ENCODE measurements around the gene FRMD5. TPM values are rescaled to one million over a fixed set of nuclear protein-coding genes. Genes with fewer than 3 reads are reported as not detected.
A peak's percentile ranks its signal among the peaks of the same experiment; 100 is the strongest.

The FRMD5 gene
- total and polyA plus RNA-seq, 3 experiments from 2014 or later = 0.28 to 0.44 (median 0.37) TPM

- H3K36me3 ChIP-seq (ENCODE audit: insufficient read depth, low read length) = no peaks in the 10 kb centered on the region
- ChIA-PET POLR2A (no interaction called here), CTCF (interaction anchor here (0.6 to 2.9 kb wide), 2 partner anchors 10 to 54 kb away, joined by 4 to 12 read pairs; no protein-coding TSS in a partner anchor)
- H3K27me3 ChIP-seq (ENCODE audit: insufficient read depth, low read length, poor library complexity, severe bottlenecking) = no peaks in the 10 kb centered on the region
- no peak overlapping the region for H3K4me3 Mint-ChIP-seq
- peaks cover 3 to 15% of the 10 kb centered on the region in 2 donors for H3K27me3 Mint-ChIP-seq
- no peak overlapping the region for H3K4me3 ChIP-seq (ENCODE audit: low read length)
- peak; percentile 10 to 60 (median 31) for DNase-seq
- no peaks in the 10 kb centered on the region for H3K9me3 Mint-ChIP-seq
- no peaks in the 10 kb centered on the region for H3K4me1 ChIP-seq (ENCODE audit: insufficient read depth, low read length)
- H3K36me3 Mint-ChIP-seq = no peaks in the 10 kb centered on the region
- no peak overlapping the region for H3K27ac ChIP-seq (ENCODE audit: low read depth, low read length)
- no peak overlapping the region for H3K27ac Mint-ChIP-seq
- peaks cover 0 to 3% (median 0%) of the 10 kb centered on the region in 3 donors for H3K4me1 Mint-ChIP-seq
- no peaks in the 10 kb centered on the region for H3K9me3 ChIP-seq (ENCODE audit: low read length)
These were observed 128.8 kb downstream of the FRMD5 start for GRCh38 chr15:44066211-44066827.

DNA sequence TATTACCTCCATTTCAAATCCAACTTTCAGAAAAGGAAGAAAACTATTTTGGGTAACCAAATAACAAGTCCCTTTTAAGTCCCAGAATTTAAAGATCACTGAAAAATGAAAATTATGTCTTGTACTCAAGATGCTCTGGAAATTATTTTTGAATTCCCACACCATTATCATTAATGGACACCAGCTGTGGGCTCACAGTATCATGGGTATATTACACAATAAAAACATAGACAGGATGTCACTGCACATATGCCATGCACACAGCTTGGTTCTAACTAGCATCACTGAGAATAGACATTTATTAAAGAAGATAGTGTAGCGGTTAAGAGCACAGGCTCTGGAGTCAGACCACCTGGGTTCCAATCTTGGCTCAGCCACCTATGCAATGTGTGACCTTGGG lies 130.4 kb downstream of the FRMD5 start:
- Histone ChIP-seq H3K36me3 (ENCODE audit: insufficient read depth, low read length) (no peaks in the 10 kb centered on the region), H3K4me1 (ENCODE audit: insufficient read depth, low read length) (no peaks in the 10 kb centered on the region), H3K27me3 (ENCODE audit: insufficient read depth, low read length, poor library complexity, severe bottlenecking) (no peaks in the 10 kb centered on the region), H3K9me3 (ENCODE audit: low read length) (no peaks in the 10 kb centered on the region), H3K4me3 (ENCODE audit: low read length) (no peak overlapping the region), H3K27ac (ENCODE audit: low read depth, low read length) (no peak overlapping the region)
- peaks cover 0 to 3% (median 0%) of the 10 kb centered on the region in 3 donors for H3K4me1 Mint-ChIP-seq
- ChIA-PET CTCF (interaction anchor here (2.9 kb wide), 1 partner anchor 9 kb away, joined by 12 read pairs; no protein-coding TSS in a partner anchor), POLR2A (no interaction called here)
- no peak overlapping the region for H3K27ac Mint-ChIP-seq
- H3K27me3 Mint-ChIP-seq = peaks cover 3 to 15% of the 10 kb centered on the region in 2 donors
- H3K36me3 Mint-ChIP-seq = no peaks in the 10 kb centered on the region
- H3K9me3 Mint-ChIP-seq = no peaks in the 10 kb centered on the region
- H3K4me3 Mint-ChIP-seq = no peak overlapping the region
- no peak for DNase-seq

GRCh38 chr15:44058126-44058525 lies 136.9 kb downstream of the FRMD5 start:
- Mint-ChIP-seq H3K9me3 (no peaks in the 10 kb centered on the region), H3K27ac (no peak overlapping the region), H3K4me3 (no peak overlapping the region), H3K4me1 (no peaks in the 10 kb centered on the region), H3K27me3 (peaks cover 6 to 19% of the 10 kb centered on the region in 2 donors), H3K36me3 (no peaks in the 10 kb centered on the region)
- ChIA-PET CTCF (no interaction called here), POLR2A (no interaction called here)
- Histone ChIP-seq H3K27me3 (ENCODE audit: insufficient read depth, low read length, poor library complexity, severe bottlenecking) (no peaks in the 10 kb centered on the region), H3K27ac (ENCODE audit: low read depth, low read length) (no peak overlapping the region), H3K4me3 (ENCODE audit: low read length) (no peak overlapping the region), H3K36me3 (ENCODE audit: insufficient read depth, low read length) (no peaks in the 10 kb centered on the region), H3K9me3 (ENCODE audit: low read length) (no peaks in the 10 kb centered on the region), H3K4me1 (ENCODE audit: insufficient read depth, low read length) (no peaks in the 10 kb centered on the region)
- DNase-seq = no peak

DNA sequence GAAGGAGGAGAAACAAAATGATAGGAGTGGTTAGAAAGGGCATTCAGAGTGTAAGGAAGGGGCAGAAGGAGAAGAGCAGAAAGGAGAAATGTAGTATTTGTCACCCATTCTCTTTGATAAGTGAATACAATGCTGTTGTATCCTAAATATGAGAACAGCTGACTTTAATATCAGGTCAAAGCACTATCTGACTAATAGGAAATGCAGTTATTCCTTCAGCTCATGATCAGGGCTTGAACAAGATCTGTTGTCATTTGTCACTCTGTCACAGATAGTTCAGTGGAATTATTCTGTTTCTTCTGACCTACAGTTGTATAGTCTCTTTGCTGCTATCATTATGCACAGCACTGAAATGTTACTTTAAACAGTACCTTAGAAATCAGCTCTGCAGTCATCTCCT lies 149.4 kb downstream of the FRMD5 start:
- H3K27me3 ChIP-seq (ENCODE audit: insufficient read depth, low read length, poor library complexity, severe bottlenecking) = no peaks in the 10 kb centered on the region
- POLR2A ChIA-PET = no interaction called here

GRCh38 chr15:44045217-44045616 lies 149.9 kb downstream of the FRMD5 start:
- Mint-ChIP-seq H3K27ac (no peak overlapping the region), H3K4me3 (no peak overlapping the region)
- POLR2A ChIA-PET = no interaction called here

More for the DNA sequence above, 149.4 kb downstream of the FRMD5 start:
- no peaks in the 10 kb centered on the region for H3K36me3 ChIP-seq (ENCODE audit: insufficient read depth, low read length)
- no peak for DNase-seq
- H3K4me1 Mint-ChIP-seq = no peaks in the 10 kb centered on the region
- CTCF ChIA-PET = no interaction called here
- H3K27me3 Mint-ChIP-seq = peaks cover 20 to 27% of the 10 kb centered on the region in 2 donors
- no peaks in the 10 kb centered on the region for H3K4me1 ChIP-seq (ENCODE audit: insufficient read depth, low read length)
- no peak overlapping the region for H3K27ac ChIP-seq (ENCODE audit: low read depth, low read length)
- no peaks in the 10 kb centered on the region for H3K9me3 ChIP-seq (ENCODE audit: low read length)
- H3K9me3 Mint-ChIP-seq = peaks cover 0 to 3% (median 0%) of the 10 kb centered on the region in 5 donors
- no peak overlapping the region for H3K4me3 Mint-ChIP-seq
- no peak overlapping the region for H3K27ac Mint-ChIP-seq
- H3K4me3 ChIP-seq (ENCODE audit: low read length) = no peak overlapping the region
- H3K36me3 Mint-ChIP-seq = no peaks in the 10 kb centered on the region

GRCh38 chr15:44038755-44039191 lies 156.3 kb downstream of the FRMD5 start:
- Histone ChIP-seq H3K27me3 (ENCODE audit: insufficient read depth, low read length, poor library complexity, severe bottlenecking) (no peaks in the 10 kb centered on the region), H3K4me3 (ENCODE audit: low read length) (no peak overlapping the region), H3K36me3 (ENCODE audit: insufficient read depth, low read length) (no peaks in the 10 kb centered on the region), H3K27ac (ENCODE audit: low read depth, low read length) (no peak overlapping the region), H3K9me3 (ENCODE audit: low read length) (no peaks in the 10 kb centered on the region), H3K4me1 (ENCODE audit: insufficient read depth, low read length) (no peaks in the 10 kb centered on the region)
- no peaks in the 10 kb centered on the region for H3K4me1 Mint-ChIP-seq
- ChIA-PET CTCF (no interaction called here), POLR2A (no interaction called here)
- no peak overlapping the region for H3K27ac Mint-ChIP-seq
- H3K36me3 Mint-ChIP-seq = no peaks in the 10 kb centered on the region
- no peak overlapping the region for H3K4me3 Mint-ChIP-seq
- H3K27me3 Mint-ChIP-seq = peaks cover 32 to 58% of the 10 kb centered on the region in 2 donors
- peaks cover 0 to 5% (median 3%) of the 10 kb centered on the region in 5 donors for H3K9me3 Mint-ChIP-seq
- no peak for DNase-seq

More at GRCh38 chr15:44045217-44045616, 149.9 kb downstream of the FRMD5 start:
- Histone ChIP-seq H3K27ac (ENCODE audit: low read depth, low read length) (no peak overlapping the region), H3K27me3 (ENCODE audit: insufficient read depth, low read length, poor library complexity, severe bottlenecking) (no peaks in the 10 kb centered on the region), H3K9me3 (ENCODE audit: low read length) (no peaks in the 10 kb centered on the region), H3K36me3 (ENCODE audit: insufficient read depth, low read length) (no peaks in the 10 kb centered on the region), H3K4me3 (ENCODE audit: low read length) (no peak overlapping the region), H3K4me1 (ENCODE audit: insufficient read depth, low read length) (no peaks in the 10 kb centered on the region)
- H3K4me1 Mint-ChIP-seq = no peaks in the 10 kb centered on the region
- DNase-seq = no peak
- H3K9me3 Mint-ChIP-seq = peaks cover 0 to 3% (median 1%) of the 10 kb centered on the region in 5 donors
- H3K36me3 Mint-ChIP-seq = no peaks in the 10 kb centered on the region
- peaks cover 24 to 30% of the 10 kb centered on the region in 2 donors for H3K27me3 Mint-ChIP-seq
- CTCF ChIA-PET = no interaction called here

DNA sequence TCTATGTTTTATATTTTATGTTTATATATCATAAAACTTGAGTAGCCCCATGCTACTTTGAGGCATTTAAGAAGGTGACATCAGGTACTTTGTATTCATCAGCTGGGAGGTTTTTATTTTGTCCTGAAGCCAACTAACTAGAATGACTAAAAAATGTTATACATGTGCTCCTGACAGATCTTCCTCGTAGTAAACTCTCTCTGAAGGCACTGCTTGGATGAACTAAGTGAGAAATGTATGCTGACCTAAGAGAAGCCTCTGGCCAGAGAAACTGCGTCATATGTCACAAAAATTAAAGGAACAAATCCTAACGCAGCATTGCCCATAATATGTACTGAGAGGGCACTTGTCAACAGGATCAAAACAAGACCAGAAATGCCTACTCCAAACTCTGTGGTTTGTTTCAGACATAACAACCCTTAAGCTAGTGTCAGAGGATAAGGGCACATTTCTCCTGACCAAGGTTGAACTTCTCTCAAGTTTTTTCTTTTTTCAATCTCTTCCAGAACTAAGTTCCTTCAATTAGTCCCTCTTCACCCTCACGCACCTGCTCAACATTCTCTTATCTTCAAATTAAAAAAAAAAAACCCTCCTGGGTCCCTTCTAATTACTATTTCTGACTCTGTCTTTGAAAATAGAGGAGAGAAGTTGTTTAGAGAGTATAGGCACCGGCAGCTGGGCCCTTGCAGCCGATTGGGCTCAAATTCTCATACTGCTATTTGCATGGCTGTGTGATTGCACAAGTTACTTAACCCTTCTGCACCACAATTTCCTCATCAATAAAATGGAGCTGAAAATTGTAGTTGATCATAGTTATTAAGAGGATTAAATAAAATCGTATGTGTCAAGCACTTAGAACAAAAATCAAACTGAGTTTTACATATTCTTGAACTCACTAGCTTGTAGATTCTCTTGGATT lies 159.0 kb downstream of the FRMD5 start:
- CTCF ChIA-PET = no interaction called here

More for the DNA sequence above, 159.0 kb downstream of the FRMD5 start:
- no peaks in the 10 kb centered on the region for H3K9me3 ChIP-seq (ENCODE audit: low read length)
- H3K27me3 Mint-ChIP-seq = peaks cover 15 to 43% of the 10 kb centered on the region in 2 donors
- H3K27ac ChIP-seq (ENCODE audit: low read depth, low read length) = no peak overlapping the region
- no peaks in the 10 kb centered on the region for H3K27me3 ChIP-seq (ENCODE audit: insufficient read depth, low read length, poor library complexity, severe bottlenecking)
- H3K27ac Mint-ChIP-seq = no peak overlapping the region
- POLR2A ChIA-PET = no interaction called here
- no peak overlapping the region for H3K4me3 Mint-ChIP-seq
- no peaks in the 10 kb centered on the region for H3K36me3 Mint-ChIP-seq
- H3K4me1 Mint-ChIP-seq = no peaks in the 10 kb centered on the region
- H3K4me1 ChIP-seq (ENCODE audit: insufficient read depth, low read length) = no peaks in the 10 kb centered on the region
- H3K36me3 ChIP-seq (ENCODE audit: insufficient read depth, low read length) = no peaks in the 10 kb centered on the region
- DNase-seq = no peak
- H3K9me3 Mint-ChIP-seq = peaks cover 0 to 5% (median 3%) of the 10 kb centered on the region in 5 donors
- no peak overlapping the region for H3K4me3 ChIP-seq (ENCODE audit: low read length)
